PC-3 (cell line): ENCODE measurements around the gene KCNE1. TPM values are rescaled to one million over a fixed set of nuclear protein-coding genes. Genes with fewer than 3 reads are reported as not detected.
"Not testable (repeated sequence)": the region's sequence is repeated elsewhere in the genome, so short reads cannot be mapped to it uniquely, and the experiment has no call there.

Experiments used
- ATAC-seq: fragments of 200-7000 bp; cut with Tn5 transposase; 2 replicates; pipeline ENCODE4 v1.9.1; 2020; ENCODE audit warnings: mild to moderate bottlenecking, moderate library complexity
- BruUV-seq: library from RNA; stranded (reverse); fragments of 400-500 nt; replicated peaks from 2 replicates; lab custom pipeline; 2021; lab: Mats Ljungman, UMichigan
- CTCF ChIA-PET: fragments of 300-600 bp; sonication (Branson Sonifier 250); formaldehyde crosslinking; loops from one replicate; lab custom pipeline; 2022; ENCODE audit warnings: antibody characterized with exemption; lab: Charles Lee
- POLR2A ChIA-PET: fragments of 300-600 bp; sonication (Branson Sonifier 250); formaldehyde crosslinking; loops from one replicate; lab custom pipeline; 2022; ENCODE audit warnings: antibody characterized with exemption; ENCODE audit not compliant: unreplicated experiment; lab: Charles Lee
- DNase-seq: peaks from one replicate; pipeline ENCODE4 v3.0.0-alpha.2; 2015
- H2AFZ ChIP-seq: fragments of 300-600 bp; sonication (generic); 2 replicates; pipeline ENCODE4 v1.6.0; 2016; ENCODE audit warnings: antibody characterized with exemption, low read length
- H3F3A ChIP-seq: fragments of 300-600 bp; sonication (generic); one replicate; pipeline ENCODE4 v1.6.0; 2017; ENCODE audit warnings: antibody characterized with exemption, low read length, control low read depth, mild to moderate bottlenecking; ENCODE audit not compliant: unreplicated experiment
- H3K27ac ChIP-seq: fragments of 300-600 bp; sonication (generic); 2 replicates; pipeline ENCODE4 v1.5.1; 2016; ENCODE audit warnings: mild to moderate bottlenecking, low read length
- H3K27me3 ChIP-seq: fragments of 300-600 bp; sonication (generic); 2 replicates; pipeline ENCODE4 v1.6.1; 2016; ENCODE audit warnings: low read length, mixed read lengths
- H3K36me3 ChIP-seq: fragments of 300-600 bp; sonication (generic); 2 replicates; pipeline ENCODE4 v1.6.1; 2016; ENCODE audit warnings: low read depth, mixed run types, low read length, mixed read lengths
- H3K4me1 ChIP-seq: fragments of 300-600 bp; sonication (generic); 2 replicates; pipeline ENCODE4 v1.5.1; 2016; ENCODE audit warnings: low read length; ENCODE audit not compliant: insufficient read depth
- H3K4me2 ChIP-seq: fragments of 300-600 bp; sonication (generic); 2 replicates; pipeline ENCODE4 v1.6.0; 2016; ENCODE audit warnings: low read length
- H3K4me3 ChIP-seq: fragments of 300-600 bp; sonication (generic); 2 replicates; pipeline ENCODE4 v1.5.1; 2016; ENCODE audit warnings: mild to moderate bottlenecking, low read length, mixed read lengths
- H3K79me2 ChIP-seq: fragments of 300-600 bp; sonication (generic); 2 replicates; pipeline ENCODE4 v1.6.1; 2017; ENCODE audit warnings: low read length, mixed read lengths
- H3K9ac ChIP-seq: fragments of 300-600 bp; sonication (generic); 2 replicates; pipeline ENCODE4 v1.6.0; 2016; ENCODE audit warnings: mild to moderate bottlenecking, low read length
- H3K9me2 ChIP-seq: fragments of 300-600 bp; sonication (generic); replicated peaks from 2 replicates; pipeline ENCODE4 v1.6.1; 2016; ENCODE audit warnings: mixed run types, low read length, mixed read lengths
- H3K9me3 ChIP-seq: fragments of 300-600 bp; sonication (generic); 2 replicates; pipeline ENCODE4 v1.6.1; 2016; ENCODE audit warnings: low read length, mixed read lengths
- H4K20me1 ChIP-seq: fragments of 300-600 bp; sonication (generic); 2 replicates; pipeline ENCODE4 v1.6.1; 2016; ENCODE audit warnings: low read length, mixed read lengths
- EZH2 ChIP-seq: fragments of 300-600 bp; sonication (generic); IDR thresholded peaks from one replicate; pipeline ENCODE4 v1.6.1; 2017; ENCODE audit warnings: antibody characterized with exemption, mild to moderate bottlenecking, low read length; ENCODE audit not compliant: unreplicated experiment
- EZH2phosphoT487 ChIP-seq: fragments of 300-600 bp; sonication (generic); IDR thresholded peaks from 2 replicates; pipeline ENCODE4 v1.6.1; 2018; ENCODE audit warnings: mild to moderate bottlenecking, antibody characterized with exemption, low read length, borderline replicate concordance
- intact Hi-C: fragments of 100-400 bp; cut with micrococcal nuclease; formaldehyde crosslinking; loops from 2 replicates; pipeline ENCODE4 v1.9.0; 2023
- total RNA-seq: library from RNA; depleted of rRNA; stranded (reverse); fragments of >200 nt; gene quantifications from 2 replicates; pipeline ENCODE4 v1.2.3, GENCODE V29; 2014
- TF ChIP-seq, protein P1 (sequence below): fragments of 300-600 bp; sonication (generic); conservative IDR thresholded peaks from 2 replicates; pipeline ENCODE4 v1.5.1; 2017; ENCODE audit warnings: antibody characterized with exemption, low read depth, mild to moderate bottlenecking, low read length

KCNE1 gene
- total RNA-seq, 1 experiment from 2014 or later: 0.58 TPM

DNA sequence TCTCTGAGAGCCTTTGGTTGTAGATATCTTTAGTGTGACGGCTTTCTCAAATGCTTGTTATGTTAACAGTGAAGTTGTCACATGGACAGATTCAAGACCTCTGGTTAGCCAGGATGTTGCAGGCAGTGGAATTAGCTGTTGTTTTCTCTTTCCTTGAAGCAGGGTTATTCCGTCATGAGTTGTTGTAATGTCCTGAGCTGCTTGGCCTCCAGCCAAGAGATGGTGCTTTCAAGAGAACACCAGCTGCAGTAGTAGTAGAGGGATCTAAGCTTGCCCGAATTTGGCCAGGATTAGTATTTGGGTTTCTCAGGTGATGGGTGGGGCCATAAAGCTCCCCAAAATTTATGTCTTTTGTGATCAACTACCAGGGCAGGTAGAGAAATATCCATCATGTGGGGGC is 13.4 kb downstream of the KCNE1 start:
- H3F3A ChIP-seq: no peaks in the 10 kb centered on the region
- H3K27ac ChIP-seq: no peak overlapping the region
- DNase-seq (no peak), ATAC-seq (no peak)
- no TSS peak for BruUV-seq
- TF ChIP-seq, protein P1, sequence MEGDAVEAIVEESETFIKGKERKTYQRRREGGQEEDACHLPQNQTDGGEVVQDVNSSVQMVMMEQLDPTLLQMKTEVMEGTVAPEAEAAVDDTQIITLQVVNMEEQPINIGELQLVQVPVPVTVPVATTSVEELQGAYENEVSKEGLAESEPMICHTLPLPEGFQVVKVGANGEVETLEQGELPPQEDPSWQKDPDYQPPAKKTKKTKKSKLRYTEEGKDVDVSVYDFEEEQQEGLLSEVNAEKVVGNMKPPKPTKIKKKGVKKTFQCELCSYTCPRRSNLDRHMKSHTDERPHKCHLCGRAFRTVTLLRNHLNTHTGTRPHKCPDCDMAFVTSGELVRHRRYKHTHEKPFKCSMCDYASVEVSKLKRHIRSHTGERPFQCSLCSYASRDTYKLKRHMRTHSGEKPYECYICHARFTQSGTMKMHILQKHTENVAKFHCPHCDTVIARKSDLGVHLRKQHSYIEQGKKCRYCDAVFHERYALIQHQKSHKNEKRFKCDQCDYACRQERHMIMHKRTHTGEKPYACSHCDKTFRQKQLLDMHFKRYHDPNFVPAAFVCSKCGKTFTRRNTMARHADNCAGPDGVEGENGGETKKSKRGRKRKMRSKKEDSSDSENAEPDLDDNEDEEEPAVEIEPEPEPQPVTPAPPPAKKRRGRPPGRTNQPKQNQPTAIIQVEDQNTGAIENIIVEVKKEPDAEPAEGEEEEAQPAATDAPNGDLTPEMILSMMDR: no peak
- TF ChIP-seq EZH2 (no peak), EZH2phosphoT487 (no peak)
- H3K9ac ChIP-seq: no peak overlapping the region
- H3K79me2 ChIP-seq: no peaks in the 10 kb centered on the region
- H3K4me1 ChIP-seq: no peaks in the 10 kb centered on the region
- intact Hi-C loops: no loop called here
- no peak overlapping the region for H3K4me2 ChIP-seq
- H2AFZ ChIP-seq: no peak overlapping the region
- H3K9me3 ChIP-seq: 0 out of 2 replicates have a peak, but pooled peaks cover 4% of the 10 kb centered on the region
- no peaks in the 10 kb centered on the region for H4K20me1 ChIP-seq
- ChIA-PET CTCF (no interaction called here), POLR2A (no interaction called here)
- H3K4me3 ChIP-seq: no peak overlapping the region
- H3K36me3 ChIP-seq: no peaks in the 10 kb centered on the region
- H3K27me3 ChIP-seq: no peaks in the 10 kb centered on the region
- H3K9me2 ChIP-seq: no peaks in the 10 kb centered on the region

DNA sequence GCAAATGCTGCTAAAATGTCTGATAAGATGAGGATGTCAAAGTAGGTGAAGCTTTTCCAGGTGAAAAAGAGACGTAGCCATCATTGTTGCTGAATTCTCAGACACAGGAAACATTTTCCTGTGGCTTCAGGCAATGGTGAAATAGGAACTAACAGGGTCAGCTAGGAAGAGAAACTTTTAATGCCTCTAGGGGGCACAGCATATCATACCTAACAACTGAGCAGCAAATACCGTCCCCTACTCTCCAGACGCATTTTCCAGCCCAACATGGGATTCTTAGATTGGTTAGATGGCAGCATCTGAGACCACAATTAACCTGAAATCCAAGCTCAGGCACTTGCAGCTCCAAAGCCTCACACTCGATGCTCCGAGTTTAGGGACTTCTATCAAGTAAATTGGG is 28.2 kb downstream of the KCNE1 start:
- H3K36me3 ChIP-seq, H3K79me2 ChIP-seq, BruUV-seq: not testable (repeated sequence)

DNA sequence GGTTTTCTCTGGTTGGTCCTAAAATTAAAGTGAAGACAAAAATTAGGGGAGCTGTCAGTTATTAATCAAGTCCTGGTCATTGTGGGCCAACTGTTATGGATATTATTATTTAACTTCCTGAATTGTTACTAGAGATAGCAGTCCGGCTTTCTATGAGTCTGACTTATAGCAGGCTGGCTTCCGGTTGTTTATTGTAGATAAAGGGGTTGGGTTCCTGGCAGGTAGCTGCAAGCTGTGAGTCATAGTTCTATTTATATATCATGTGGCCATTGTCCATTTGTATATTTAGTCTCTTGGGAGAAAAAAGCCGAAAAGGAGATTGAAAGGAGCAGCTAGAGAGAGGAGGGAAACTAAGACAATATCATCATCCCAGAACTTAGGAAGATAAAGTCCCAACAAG is 28.6 kb downstream of the KCNE1 start:
- H3K27me3 ChIP-seq, CTCF ChIA-PET, DNase-seq, H3K9ac ChIP-seq, H3K36me3 ChIP-seq, BruUV-seq, H2AFZ ChIP-seq, H3K79me2 ChIP-seq, H3K9me3 ChIP-seq, H3K4me2 ChIP-seq, POLR2A ChIA-PET, H3K9me2 ChIP-seq, H3F3A ChIP-seq, H4K20me1 ChIP-seq, H3K27ac ChIP-seq, H3K4me3 ChIP-seq, intact Hi-C loops, H3K4me1 ChIP-seq: not testable (repeated sequence)
- ATAC-seq: peak; percentile 87

More for the DNA sequence above, 28.2 kb downstream of the KCNE1 start:
- peak; percentile 43 for ATAC-seq
- intact Hi-C loops, H3K9me2 ChIP-seq, H3K9me3 ChIP-seq, H3K4me3 ChIP-seq, H2AFZ ChIP-seq, POLR2A ChIA-PET, DNase-seq, H3K27ac ChIP-seq, H3K9ac ChIP-seq, H3K27me3 ChIP-seq, H4K20me1 ChIP-seq, H3F3A ChIP-seq, H3K4me1 ChIP-seq, H3K4me2 ChIP-seq, CTCF ChIA-PET: not testable (repeated sequence)

DNA sequence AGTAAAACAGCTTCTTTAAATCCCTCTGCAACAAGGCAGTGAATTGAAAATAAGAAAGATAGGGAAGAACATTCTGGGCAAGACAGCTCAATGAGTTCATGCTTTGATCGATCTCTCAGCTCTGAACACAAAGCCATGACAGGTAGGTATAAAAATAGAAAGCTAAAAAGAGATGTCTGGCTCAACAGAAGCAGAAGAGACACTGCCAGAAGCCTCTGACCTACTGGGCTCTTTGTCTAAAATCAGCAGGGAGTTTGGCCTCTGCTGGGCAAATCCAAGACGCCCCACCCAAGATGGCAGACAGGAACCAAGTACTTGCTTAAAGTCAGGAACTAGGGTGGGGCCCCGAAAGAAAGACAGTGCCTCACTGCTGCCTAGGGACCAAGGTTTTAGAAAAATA is 44.7 kb downstream of the KCNE1 start:
- intact Hi-C loops, H3K79me2 ChIP-seq, ATAC-seq, H4K20me1 ChIP-seq, H3K36me3 ChIP-seq, POLR2A ChIA-PET, H3K9me3 ChIP-seq, CTCF ChIA-PET, H3K4me2 ChIP-seq, H3K9me2 ChIP-seq, H3K4me1 ChIP-seq, H3K27ac ChIP-seq, DNase-seq, BruUV-seq, H3K27me3 ChIP-seq, H3K9ac ChIP-seq, H3F3A ChIP-seq, H3K4me3 ChIP-seq, H2AFZ ChIP-seq: not testable (repeated sequence)

DNA sequence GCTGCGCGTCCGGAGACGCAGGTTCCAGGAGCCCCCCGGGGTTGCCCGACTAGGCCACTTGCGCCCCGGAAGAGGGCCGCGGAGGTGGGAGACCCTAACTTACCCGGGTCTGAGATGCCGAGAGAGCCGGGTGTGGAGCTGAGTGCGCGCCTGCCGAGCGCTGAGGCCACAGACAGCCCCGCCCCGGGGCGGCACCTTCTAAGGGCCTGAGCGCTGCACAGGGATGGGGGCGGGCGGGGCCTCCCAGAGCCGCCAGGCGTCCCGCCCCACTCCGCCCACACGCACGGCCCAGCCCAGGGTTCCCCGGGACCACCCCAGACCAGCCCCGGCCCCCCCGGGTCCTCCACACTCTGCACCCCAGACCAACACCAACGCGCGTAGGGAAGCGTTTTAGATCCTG is 52.6 kb downstream of the KCNE1 start:
- H3K4me1 ChIP-seq, BruUV-seq, H4K20me1 ChIP-seq, H3K9me2 ChIP-seq, H3K79me2 ChIP-seq, ATAC-seq, intact Hi-C loops, CTCF ChIA-PET, H2AFZ ChIP-seq, H3K9me3 ChIP-seq, H3F3A ChIP-seq, POLR2A ChIA-PET, H3K4me2 ChIP-seq, H3K36me3 ChIP-seq, DNase-seq, H3K4me3 ChIP-seq, H3K9ac ChIP-seq, H3K27me3 ChIP-seq, H3K27ac ChIP-seq: not testable (repeated sequence)

DNA sequence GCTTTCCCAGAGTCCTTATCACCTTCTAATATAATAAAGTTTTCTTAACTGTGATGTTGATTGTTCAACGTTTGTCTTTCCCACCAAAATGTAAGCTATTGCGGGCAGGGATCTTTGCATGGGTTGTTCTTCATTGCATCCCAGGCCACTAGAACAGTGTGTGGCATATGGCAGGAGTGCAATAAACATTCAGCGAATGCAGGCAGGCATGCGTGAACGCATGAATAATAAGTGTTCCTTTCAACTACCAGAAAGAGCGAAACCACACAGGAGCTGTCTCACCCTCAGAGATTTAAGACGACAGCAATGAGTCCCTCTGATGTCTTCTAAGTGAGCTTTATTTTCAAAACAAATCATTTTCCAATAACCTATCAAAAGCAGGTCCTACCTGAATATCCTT is 53.7 kb downstream of the KCNE1 start:
- H3K27ac ChIP-seq, H3K36me3 ChIP-seq, H4K20me1 ChIP-seq, intact Hi-C loops, H3K4me3 ChIP-seq, H3K9ac ChIP-seq, DNase-seq, H3K9me2 ChIP-seq, H3K4me2 ChIP-seq, H3K79me2 ChIP-seq, H3K4me1 ChIP-seq, H2AFZ ChIP-seq, H3K27me3 ChIP-seq, POLR2A ChIA-PET, CTCF ChIA-PET, H3F3A ChIP-seq, ATAC-seq, BruUV-seq, H3K9me3 ChIP-seq: not testable (repeated sequence)
